GM19395 (cell line): ENCODE data around the gene PATL2.
"Not testable (repeated sequence)": the region's sequence is repeated elsewhere in the genome, so short reads cannot be mapped to it uniquely, and the experiment has no call there.

Experiments used
- ATAC-seq: cut with Tn5 transposase; IDR thresholded peaks from one replicate; pipeline ENCODE4 v1.9.1; 2021; ENCODE audit warnings: mild to moderate bottlenecking, moderate library complexity; ENCODE audit not compliant: unreplicated experiment

The PATL2 gene

DNA sequence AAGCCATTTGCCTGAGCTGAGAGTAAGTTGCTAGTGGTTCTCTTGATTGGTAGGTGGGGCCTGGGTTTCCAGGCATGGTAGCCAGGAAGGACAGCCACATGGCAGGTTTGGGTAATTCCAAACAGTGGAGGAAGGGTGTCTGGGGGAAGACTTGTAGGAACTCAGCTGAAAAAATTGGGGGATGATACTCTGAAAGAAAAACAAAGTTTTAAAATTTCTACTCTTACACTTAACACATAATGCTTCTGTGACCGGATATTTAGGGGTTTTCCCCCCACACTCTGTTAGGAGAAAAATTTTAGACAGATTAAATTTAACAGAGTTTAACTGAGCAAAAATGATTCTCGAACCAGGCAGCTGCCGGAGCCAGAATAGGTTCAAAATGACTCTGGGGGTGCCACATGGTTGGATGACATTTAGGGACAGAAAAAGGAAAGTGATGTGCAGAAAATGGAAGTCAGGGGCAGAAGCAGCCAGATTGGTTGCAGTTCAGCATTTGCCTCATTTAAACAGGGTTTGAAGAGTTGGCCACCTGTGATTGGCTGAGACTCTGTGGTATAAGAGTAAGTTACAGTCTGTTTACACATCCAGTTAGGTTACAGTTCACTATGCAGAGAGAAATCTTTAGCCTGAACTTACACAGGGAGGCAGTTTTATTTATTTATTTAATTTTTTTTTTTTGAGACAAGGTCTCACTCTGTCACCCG, 8.3 kb upstream of the PATL2 start:
- peak; percentile 54 for ATAC-seq

GRCh38 chr15:44718927-44719292, 7.8 kb upstream of the PATL2 start:
- no peak for ATAC-seq

- ATAC-seq, result no peak
Observed at GRCh38 chr15:44718180-44718926, 7.2 kb upstream of the PATL2 start.

- no peak for ATAC-seq
Observed at GRCh38 chr15:44716983-44717602, 6.0 kb upstream of the PATL2 start.

GRCh38 chr15:44715797-44716334, 4.7 kb upstream of the PATL2 start:
- no peak for ATAC-seq

- ATAC-seq, result no peak
Observed at GRCh38 chr15:44715142-44715796, 4.1 kb upstream of the PATL2 start.

GRCh38 chr15:44713006-44713966, 2.2 kb upstream of the PATL2 start:
- ATAC-seq, result no peak

- ATAC-seq, result no peak
Observed at GRCh38 chr15:44712346-44713005, 1.4 kb upstream of the PATL2 start.

DNA sequence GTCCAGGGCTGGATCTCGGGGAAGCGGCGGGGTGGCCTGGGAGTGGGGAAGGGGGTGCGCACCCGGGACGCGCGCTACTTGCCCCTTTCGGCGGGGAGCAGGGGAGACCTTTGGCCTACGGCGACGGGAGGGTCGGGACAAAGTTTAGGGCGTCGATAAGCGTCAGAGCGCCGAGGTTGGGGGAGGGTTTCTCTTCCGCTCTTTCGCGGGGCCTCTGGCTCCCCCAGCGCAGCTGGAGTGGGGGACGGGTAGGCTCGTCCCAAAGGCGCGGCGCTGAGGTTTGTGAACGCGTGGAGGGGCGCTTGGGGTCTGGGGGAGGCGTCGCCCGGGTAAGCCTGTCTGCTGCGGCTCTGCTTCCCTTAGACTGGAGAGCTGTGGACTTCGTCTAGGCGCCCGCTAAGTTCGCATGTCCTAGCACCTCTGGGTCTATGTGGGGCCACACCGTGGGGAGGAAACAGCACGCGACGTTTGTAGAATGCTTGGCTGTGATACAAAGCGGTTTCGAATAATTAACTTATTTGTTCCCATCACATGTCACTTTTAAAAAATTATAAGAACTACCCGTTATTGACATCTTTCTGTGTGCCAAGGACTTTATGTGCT, 721 bp upstream of the PATL2 start:
- peak; percentile 22 for ATAC-seq

GRCh38 chr15:44710236-44711095, 657 bp downstream of the PATL2 start:
- ATAC-seq, result no peak

GRCh38 chr15:44706946-44707636, 4.0 kb downstream of the PATL2 start:
- no peak for ATAC-seq

DNA sequence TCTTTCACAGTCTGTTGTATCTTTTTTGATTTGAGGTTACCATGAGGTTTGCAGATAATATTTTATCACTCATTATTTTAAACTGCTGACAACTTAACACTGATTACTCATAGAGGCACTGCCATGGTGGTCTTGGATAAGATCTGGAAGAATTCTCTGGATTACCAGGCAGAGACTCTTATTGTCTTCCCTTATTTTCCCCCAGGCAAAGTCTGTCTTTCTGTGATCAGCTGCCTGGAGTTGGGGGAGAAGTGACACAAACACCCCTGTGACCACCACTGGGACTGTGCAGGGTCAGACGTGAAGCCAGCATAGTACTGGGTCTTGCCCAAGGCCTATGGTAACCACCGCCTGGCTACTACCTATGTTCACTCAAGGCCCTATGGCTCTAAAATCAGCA, 4.7 kb downstream of the PATL2 start:
- ATAC-seq, result no peak

DNA sequence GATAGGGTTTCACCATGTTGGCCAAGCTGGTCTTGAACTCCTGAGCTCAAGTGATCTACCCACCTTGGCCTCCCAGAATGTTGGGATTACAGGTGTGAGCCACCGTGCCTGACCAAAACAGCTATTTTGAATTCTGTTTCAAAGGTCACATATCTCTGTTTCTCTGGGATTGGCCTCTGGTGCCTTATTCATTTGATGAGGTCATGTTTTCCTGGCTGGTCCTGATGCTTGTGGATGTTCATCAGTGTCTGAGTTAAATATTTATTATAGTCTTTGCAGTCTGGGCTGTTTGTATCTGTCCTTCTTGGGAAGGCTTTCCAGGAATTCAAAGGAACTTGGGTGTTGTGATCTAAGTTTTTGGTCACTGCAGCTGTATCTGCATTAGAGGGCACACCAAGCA, 5.1 kb downstream of the PATL2 start:
- ATAC-seq, result no peak

- ATAC-seq, result not testable (repeated sequence)
Observed at GRCh38 chr15:44700676-44701075, 10.4 kb downstream of the PATL2 start.

GRCh38 chr15:44698641-44699040, 12.5 kb downstream of the PATL2 start:
- ATAC-seq, result no peak

DNA sequence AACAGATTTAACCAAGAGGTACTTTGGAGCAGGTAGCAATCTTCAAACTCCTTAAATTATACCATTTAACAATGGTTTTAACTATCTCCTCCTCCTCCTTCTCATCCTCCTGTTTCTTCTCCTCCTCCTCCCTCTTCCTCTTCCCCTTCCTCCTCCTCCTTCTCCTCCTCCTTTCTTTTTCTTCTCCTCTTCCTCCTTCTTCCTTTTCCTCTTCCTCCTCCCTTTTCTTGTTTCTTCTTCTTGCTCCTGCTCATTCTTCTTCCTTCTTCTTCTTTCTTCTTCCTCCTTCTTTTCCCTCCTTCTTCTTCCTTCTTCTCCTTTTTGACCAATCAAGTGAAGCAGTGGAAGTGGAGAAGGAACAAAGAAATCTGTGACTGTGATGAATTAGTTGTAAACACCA, 14.1 kb downstream of the PATL2 start:
- no peak for ATAC-seq

GRCh38 chr15:44695294-44695693, 15.8 kb downstream of the PATL2 start:
- no peak for ATAC-seq

DNA sequence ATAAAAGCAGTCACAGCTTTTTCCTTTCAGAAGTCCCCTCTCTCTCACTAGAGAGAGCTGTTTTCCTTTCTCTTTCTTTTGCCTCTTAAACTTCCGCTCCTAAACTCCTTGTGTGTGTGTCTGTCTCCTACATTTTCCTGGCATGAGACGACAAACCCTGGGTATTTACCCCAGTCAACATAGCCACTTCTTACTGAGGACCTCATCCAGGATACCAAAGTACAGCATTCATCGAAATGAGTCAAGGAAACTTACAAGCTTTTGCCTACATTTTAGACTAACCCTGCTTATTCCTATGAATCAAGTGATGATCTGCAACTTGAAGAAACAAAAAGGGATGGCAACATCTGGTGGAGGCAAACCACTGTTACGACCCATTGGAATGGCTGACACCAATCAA, 16.7 kb downstream of the PATL2 start:
- no peak for ATAC-seq
